ENCODE data around the gene GNG7. TPM values are rescaled to one million over a fixed set of nuclear protein-coding genes. Genes with fewer than 3 reads are reported as not detected.

Gene GNG7
- total RNA-seq, 2 donors from 2014 or later: 12.3 to 12.4 TPM

GRCh38 chr19:2634960-2635359 lies 67.5 kb downstream of the GNG7 start:
- Histone ChIP-seq H3K27me3 (ENCODE audit: control insufficient read depth, insufficient read depth, low read length, poor library complexity, severe bottlenecking) (no peaks in the 10 kb centered on the region), H3K27ac (ENCODE audit: low read depth, low read length) (no peak overlapping the region), H3K4me1 (ENCODE audit: control insufficient read depth, insufficient read depth, low read length) (no peaks in the 10 kb centered on the region), H3K9ac (ENCODE audit: extremely low read depth, low read length, poor library complexity, severe bottlenecking) (no peak overlapping the region), H3K9me3 (ENCODE audit: control insufficient read depth, low read length) (peaks cover 12% of the 10 kb centered on the region), H3K4me3 (ENCODE audit: low read length) (no peak overlapping the region), H3K36me3 (ENCODE audit: control insufficient read depth, insufficient read depth, low read length) (no peaks in the 10 kb centered on the region)
- H3K9me3 Mint-ChIP-seq: peaks cover 15% of the 10 kb centered on the region
- no peak for DNase-seq
- H3K27me3 Mint-ChIP-seq (ENCODE audit: insufficient read depth): peaks cover 6% of the 10 kb centered on the region
- TF ChIP-seq CTCF (conservative IDR thresholded peaks at IDR 0.05): no peak
- H3K4me3 Mint-ChIP-seq: no peak overlapping the region
- H3K27ac Mint-ChIP-seq: no peak overlapping the region
- H3K4me1 Mint-ChIP-seq: peaks cover 5% of the 10 kb centered on the region
- WGBS, 2 experiments (ENCODE audit: insufficient coverage in 1 of 2, insufficient read length in 1 of 2): 86 to 100% methylated on average over 1 to 8 of the region's 9 CpGs
- H3K36me3 Mint-ChIP-seq (ENCODE audit: low read depth): no peaks in the 10 kb centered on the region

GRCh38 chr19:2634228-2634951 lies 68.1 kb downstream of the GNG7 start:
- no peak overlapping the region for H3K9ac ChIP-seq (ENCODE audit: extremely low read depth, low read length, poor library complexity, severe bottlenecking)
- H3K27me3 Mint-ChIP-seq (ENCODE audit: insufficient read depth): peaks cover 10% of the 10 kb centered on the region
- H3K27ac ChIP-seq (ENCODE audit: low read depth, low read length): no peak overlapping the region
- no peak for DNase-seq
- no peak overlapping the region for H3K4me3 Mint-ChIP-seq
- H3K9me3 Mint-ChIP-seq: peaks cover 20% of the 10 kb centered on the region
- peaks cover 13% of the 10 kb centered on the region for H3K9me3 ChIP-seq (ENCODE audit: control insufficient read depth, low read length)
- H3K36me3 ChIP-seq (ENCODE audit: control insufficient read depth, insufficient read depth, low read length): no peaks in the 10 kb centered on the region
- H3K27ac Mint-ChIP-seq: peak overlapping the region; percentile 61
- no peaks in the 10 kb centered on the region for H3K27me3 ChIP-seq (ENCODE audit: control insufficient read depth, insufficient read depth, low read length, poor library complexity, severe bottlenecking)
- 91 to 92% methylated on average over 27 to 28 of the region's 28 CpGs for WGBS, 2 experiments (ENCODE audit: insufficient coverage in 1 of 2, insufficient read length in 1 of 2)
- H3K4me3 ChIP-seq (ENCODE audit: low read length): no peak overlapping the region
- H3K4me1 Mint-ChIP-seq: peaks cover 5% of the 10 kb centered on the region
- no peak for TF ChIP-seq CTCF (conservative IDR thresholded peaks at IDR 0.05)
- H3K4me1 ChIP-seq (ENCODE audit: control insufficient read depth, insufficient read depth, low read length): no peaks in the 10 kb centered on the region
- peaks cover 3% of the 10 kb centered on the region for H3K36me3 Mint-ChIP-seq (ENCODE audit: low read depth)

GRCh38 chr19:2633693-2634075 lies 68.8 kb downstream of the GNG7 start:
- H3K36me3 Mint-ChIP-seq (ENCODE audit: low read depth): peaks cover 10% of the 10 kb centered on the region
- H3K4me1 ChIP-seq (ENCODE audit: control insufficient read depth, insufficient read depth, low read length): no peaks in the 10 kb centered on the region
- no peak overlapping the region for H3K27ac ChIP-seq (ENCODE audit: low read depth, low read length)
- H3K9ac ChIP-seq (ENCODE audit: extremely low read depth, low read length, poor library complexity, severe bottlenecking): no peak overlapping the region
- H3K27me3 Mint-ChIP-seq (ENCODE audit: insufficient read depth): peaks cover 12% of the 10 kb centered on the region
- no peak overlapping the region for H3K27ac Mint-ChIP-seq
- H3K4me1 Mint-ChIP-seq: peaks cover 5% of the 10 kb centered on the region
- H3K4me3 Mint-ChIP-seq: no peak overlapping the region
- H3K9me3 ChIP-seq (ENCODE audit: control insufficient read depth, low read length): peaks cover 14% of the 10 kb centered on the region
- WGBS, 2 experiments (ENCODE audit: insufficient coverage in 1 of 2, insufficient read length in 1 of 2): 88 to 89% methylated on average over 8 to 12 of the region's 12 CpGs
- no peak overlapping the region for H3K4me3 ChIP-seq (ENCODE audit: low read length)
- no peak for TF ChIP-seq CTCF (conservative IDR thresholded peaks at IDR 0.05)
- H3K27me3 ChIP-seq (ENCODE audit: control insufficient read depth, insufficient read depth, low read length, poor library complexity, severe bottlenecking): no peaks in the 10 kb centered on the region
- H3K9me3 Mint-ChIP-seq: peaks cover 27% of the 10 kb centered on the region
- no peak for DNase-seq
- no peaks in the 10 kb centered on the region for H3K36me3 ChIP-seq (ENCODE audit: control insufficient read depth, insufficient read depth, low read length)
